ENCODE measurements around the gene VTCN1.

The VTCN1 gene

DNA sequence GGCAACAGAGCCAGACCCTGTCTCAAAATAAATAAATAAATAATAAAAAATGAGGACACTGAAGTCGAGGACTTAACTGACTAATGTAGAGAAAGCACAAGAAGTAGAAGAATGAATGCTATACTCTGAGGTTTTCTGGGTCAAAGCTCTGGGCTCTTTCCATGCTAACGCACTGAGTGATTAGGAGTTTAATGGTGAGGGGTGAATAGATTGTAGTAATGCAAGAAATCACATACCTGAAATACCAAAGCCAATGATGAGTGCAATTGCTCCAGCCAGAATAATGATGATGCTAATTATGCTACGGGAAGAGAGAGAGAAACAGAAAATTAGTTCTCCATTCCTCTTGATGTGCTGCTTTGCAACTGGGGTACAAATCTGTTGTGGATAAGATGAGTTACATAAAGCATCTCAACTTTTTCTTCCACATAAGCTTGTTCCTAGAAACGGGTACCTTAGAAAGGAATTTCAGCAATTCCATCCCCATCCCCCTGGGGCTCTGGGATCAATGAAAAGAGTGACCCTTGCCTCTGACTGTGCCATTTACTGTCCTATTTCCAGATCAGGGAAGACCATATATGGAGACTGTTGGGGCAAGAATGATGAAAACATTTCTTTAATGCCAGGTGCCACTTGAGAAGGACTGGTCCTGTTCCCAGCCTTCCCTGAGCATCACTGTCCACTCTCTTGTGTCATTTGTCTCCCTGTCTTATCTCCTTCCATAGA, 40.7 kb downstream of the VTCN1 start:
- no peaks in the 10 kb centered on the region for H3K27me3 ChIP-seq (ENCODE audit: control insufficient read depth, low read length)
- H3K4me3 ChIP-seq (ENCODE audit: low read length): no peak overlapping the region
- no peaks in the 10 kb centered on the region for H3K9me2 ChIP-seq (replicated peaks; ENCODE audit: control insufficient read depth, low read length)
- no peaks in the 10 kb centered on the region for H3F3A ChIP-seq (ENCODE audit: control insufficient read depth, insufficient read depth)
- H3K9me3 ChIP-seq (ENCODE audit: control insufficient read depth, insufficient read depth, low read length): no peaks in the 10 kb centered on the region
- H3K36me3 ChIP-seq (ENCODE audit: control insufficient read depth, low read length): no peaks in the 10 kb centered on the region
- no peak for TF ChIP-seq EZH2phosphoT487 (IDR thresholded peaks at IDR 0.05; ENCODE audit: borderline replicate concordance, low read length)
- TF ChIP-seq CTCF (IDR thresholded peaks at IDR 0.05; ENCODE audit: low read depth, low read length, poor library complexity, severe bottlenecking): no peak
- H4K20me1 ChIP-seq (ENCODE audit: control insufficient read depth, insufficient read depth, low read depth, low read length): no peaks in the 10 kb centered on the region
- no peak overlapping the region for H3K4me2 ChIP-seq (ENCODE audit: low read length)
- H3K4me1 ChIP-seq (ENCODE audit: control insufficient read depth, low read length): no peaks in the 10 kb centered on the region
- H3K27ac ChIP-seq (ENCODE audit: low read depth, low read length): no peak overlapping the region
- no peaks in the 10 kb centered on the region for H3K79me2 ChIP-seq (ENCODE audit: control insufficient read depth, low read length)

DNA sequence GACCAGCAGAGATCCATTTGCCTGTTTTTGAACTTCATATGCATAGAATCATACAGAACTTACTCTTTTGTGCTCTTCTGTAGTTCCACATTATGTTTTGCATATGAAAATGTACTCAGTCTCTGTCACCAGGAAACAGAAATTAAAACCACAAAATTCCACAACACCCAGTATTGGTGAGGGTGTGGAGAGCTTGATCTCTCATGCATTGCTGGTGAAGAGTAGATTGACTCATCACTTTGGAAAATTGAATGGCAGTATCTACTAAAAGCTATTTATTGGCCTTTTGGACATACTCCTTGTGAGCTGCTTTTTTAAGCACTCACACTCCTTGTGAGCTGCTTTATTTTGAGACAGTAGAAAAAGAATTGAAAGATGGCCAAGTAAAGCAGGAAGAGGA, 43.3 kb downstream of the VTCN1 start:
- no peak overlapping the region for H3K27ac ChIP-seq (ENCODE audit: low read depth, low read length)
- no peaks in the 10 kb centered on the region for H3K9me2 ChIP-seq (replicated peaks; ENCODE audit: control insufficient read depth, low read length)
- no peak for TF ChIP-seq EZH2phosphoT487 (IDR thresholded peaks at IDR 0.05; ENCODE audit: borderline replicate concordance, low read length)
- no peak for TF ChIP-seq CTCF (IDR thresholded peaks at IDR 0.05; ENCODE audit: low read depth, low read length, poor library complexity, severe bottlenecking)
- no peaks in the 10 kb centered on the region for H3K4me1 ChIP-seq (ENCODE audit: control insufficient read depth, low read length)
- H3K9me3 ChIP-seq (ENCODE audit: control insufficient read depth, insufficient read depth, low read length): no peaks in the 10 kb centered on the region
- H3K79me2 ChIP-seq (ENCODE audit: control insufficient read depth, low read length): no peaks in the 10 kb centered on the region
- H3K4me3 ChIP-seq (ENCODE audit: low read length): no peak overlapping the region
- no peaks in the 10 kb centered on the region for H4K20me1 ChIP-seq (ENCODE audit: control insufficient read depth, insufficient read depth, low read depth, low read length)
- no peaks in the 10 kb centered on the region for H3K36me3 ChIP-seq (ENCODE audit: control insufficient read depth, low read length)
- H3K4me2 ChIP-seq (ENCODE audit: low read length): no peak overlapping the region
- no peaks in the 10 kb centered on the region for H3K27me3 ChIP-seq (ENCODE audit: control insufficient read depth, low read length)
- no peaks in the 10 kb centered on the region for H3F3A ChIP-seq (ENCODE audit: control insufficient read depth, insufficient read depth)

DNA sequence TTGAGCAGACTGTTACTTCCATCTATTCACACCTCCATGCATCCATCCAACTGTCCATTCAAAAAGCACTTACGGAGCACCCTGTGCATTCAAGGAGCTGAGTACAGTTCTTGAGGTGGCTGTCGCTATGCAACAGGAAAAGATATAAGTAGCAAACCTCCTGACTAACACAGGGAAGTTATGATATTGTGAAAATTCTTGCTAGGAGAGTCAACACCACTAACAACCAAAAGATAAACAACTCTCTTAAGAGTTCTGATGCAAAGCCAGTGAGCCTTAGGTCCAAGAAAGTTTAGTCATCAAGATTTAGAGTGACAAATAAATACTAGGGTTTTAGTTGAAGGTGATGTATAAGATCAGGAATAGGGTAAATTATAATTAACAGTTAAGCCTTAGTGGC, 44.7 kb downstream of the VTCN1 start:
- no peaks in the 10 kb centered on the region for H4K20me1 ChIP-seq (ENCODE audit: control insufficient read depth, insufficient read depth, low read depth, low read length)
- H3F3A ChIP-seq (ENCODE audit: control insufficient read depth, insufficient read depth): no peaks in the 10 kb centered on the region
- H3K27me3 ChIP-seq (ENCODE audit: control insufficient read depth, low read length): no peaks in the 10 kb centered on the region
- no peaks in the 10 kb centered on the region for H3K9me2 ChIP-seq (replicated peaks; ENCODE audit: control insufficient read depth, low read length)
- no peaks in the 10 kb centered on the region for H3K79me2 ChIP-seq (ENCODE audit: control insufficient read depth, low read length)
- no peak overlapping the region for H3K4me2 ChIP-seq (ENCODE audit: low read length)
- no peaks in the 10 kb centered on the region for H3K4me1 ChIP-seq (ENCODE audit: control insufficient read depth, low read length)
- no peak for TF ChIP-seq EZH2phosphoT487 (IDR thresholded peaks at IDR 0.05; ENCODE audit: borderline replicate concordance, low read length)
- TF ChIP-seq CTCF (IDR thresholded peaks at IDR 0.05; ENCODE audit: low read depth, low read length, poor library complexity, severe bottlenecking): no peak
- no peak overlapping the region for H3K27ac ChIP-seq (ENCODE audit: low read depth, low read length)
- no peaks in the 10 kb centered on the region for H3K36me3 ChIP-seq (ENCODE audit: control insufficient read depth, low read length)
- no peak overlapping the region for H3K4me3 ChIP-seq (ENCODE audit: low read length)
- H3K9me3 ChIP-seq (ENCODE audit: control insufficient read depth, insufficient read depth, low read length): no peaks in the 10 kb centered on the region

All from DOHH2 (cell line).